Prostate gland (tissue), 2 donors: ENCODE measurements around the gene GIPC2.

ENCODE experiments used
- CTCF ChIP-seq, 4 experiments: fragments of 200-600 bp in 2 of 4; fragments of 450-650 bp in 2 of 4; sonication (generic) in 2 of 4; IDR thresholded peaks; 1 replicate in 3 of 4; 2 replicates in 1 of 4; pipeline ENCODE4 v1.5.1; 2016 to 2019; ENCODE audit warnings: antibody characterized with exemption in 4 of 4, mild to moderate bottlenecking in 2 of 4, moderate library complexity in 2 of 4
- POLR2A ChIP-seq: fragments of 450-650 bp; IDR thresholded peaks from one replicate; pipeline ENCODE4 v1.6.1; 2016; ENCODE audit warnings: antibody characterized with exemption, mild to moderate bottlenecking
- POLR2AphosphoS5 ChIP-seq: sonication (generic); formaldehyde crosslinking; IDR thresholded peaks from one replicate; pipeline ENCODE4 v1.6.1; 2017; ENCODE audit warnings: antibody characterized with exemption

- TF ChIP-seq CTCF (IDR thresholded peaks at IDR 0.05) (no peak), POLR2A (no peak), POLR2AphosphoS5 (no peak)
These were observed 30.6 kb upstream of the GIPC2 start for GRCh38 chr1:78015148-78015547.
